Measurements from ENCODE around the gene PPP6R1.

The PPP6R1 gene

DNA sequence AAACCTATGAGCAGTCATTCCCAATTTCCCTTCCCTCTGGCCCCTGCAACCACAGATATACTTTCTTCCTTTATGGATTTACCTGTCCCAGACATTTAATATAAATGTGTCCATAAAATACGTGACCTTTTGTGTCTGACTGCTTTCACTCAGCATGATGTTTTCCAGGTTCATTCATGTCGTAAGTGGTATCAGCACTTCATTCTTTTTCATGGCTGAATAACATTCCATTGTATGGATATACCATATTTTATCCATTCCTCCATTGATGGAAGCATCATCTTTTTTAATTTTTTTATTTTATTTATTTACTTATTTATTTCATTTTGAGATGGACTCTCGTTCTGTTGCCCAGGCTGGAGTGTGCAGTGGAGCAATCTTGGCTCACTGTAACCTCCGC, 8.0 kb upstream of the PPP6R1 start:
- in situ Hi-C loops (cut with MboI; ENCODE audit: low sequenced_read_pairs, unreplicated experiment), result no loop called here
- DNase-seq (ENCODE audit: low spot score), result no peak
- TF ChIP-seq CTCF (IDR thresholded peaks at IDR 0.05; ENCODE audit: borderline replicate concordance, control extremely low read depth, extremely low read depth, insufficient read depth, missing control alignments), result no peak

- DNase-seq (ENCODE audit: low spot score), result no peak
- in situ Hi-C loops (cut with MboI; ENCODE audit: low sequenced_read_pairs, unreplicated experiment), result no loop called here
Observed at GRCh38 chr19:55266404-55266803, 7.6 kb upstream of the PPP6R1 start.

GRCh38 chr19:55265723-55266386, 7.0 kb upstream of the PPP6R1 start:
- TF ChIP-seq CTCF (IDR thresholded peaks at IDR 0.05; ENCODE audit: borderline replicate concordance, control extremely low read depth, extremely low read depth, insufficient read depth, missing control alignments), result no peak
- in situ Hi-C loops (cut with MboI; ENCODE audit: low sequenced_read_pairs, unreplicated experiment), result no loop called here
- no peak for DNase-seq (ENCODE audit: low spot score)

More at GRCh38 chr19:55266404-55266803, 7.6 kb upstream of the PPP6R1 start:
- TF ChIP-seq CTCF (IDR thresholded peaks at IDR 0.05; ENCODE audit: borderline replicate concordance, control extremely low read depth, extremely low read depth, insufficient read depth, missing control alignments), result no peak

- in situ Hi-C loops (cut with MboI; ENCODE audit: low sequenced_read_pairs, unreplicated experiment), result no loop called here
- no peak for TF ChIP-seq CTCF (IDR thresholded peaks at IDR 0.05; ENCODE audit: borderline replicate concordance, control extremely low read depth, extremely low read depth, insufficient read depth, missing control alignments)
- no peak for DNase-seq (ENCODE audit: low spot score)
Observed at GRCh38 chr19:55265173-55265572, 6.4 kb upstream of the PPP6R1 start.

DNA sequence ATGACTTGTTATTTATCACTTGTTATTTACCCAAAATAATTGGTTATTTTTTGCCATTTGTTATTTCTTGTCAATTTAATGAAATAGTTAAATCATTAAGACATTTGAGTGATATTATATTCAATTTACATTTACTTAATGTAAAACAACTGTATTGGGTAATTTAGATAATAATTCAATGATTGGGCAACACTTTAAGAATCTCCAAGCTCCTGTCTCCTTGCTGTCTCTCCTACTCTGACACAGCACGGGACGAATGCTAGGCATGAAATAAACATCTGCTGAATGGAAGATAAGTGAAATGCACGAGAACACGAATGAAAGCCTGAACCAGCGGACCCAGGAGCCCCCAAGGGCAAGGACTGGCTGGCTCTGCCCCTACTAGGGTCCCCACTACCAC, 5.7 kb upstream of the PPP6R1 start:
- in situ Hi-C loops (cut with MboI; ENCODE audit: low sequenced_read_pairs, unreplicated experiment), result no loop called here
- no peak for DNase-seq (ENCODE audit: low spot score)
- no peak for TF ChIP-seq CTCF (IDR thresholded peaks at IDR 0.05; ENCODE audit: borderline replicate concordance, control extremely low read depth, extremely low read depth, insufficient read depth, missing control alignments)

DNA sequence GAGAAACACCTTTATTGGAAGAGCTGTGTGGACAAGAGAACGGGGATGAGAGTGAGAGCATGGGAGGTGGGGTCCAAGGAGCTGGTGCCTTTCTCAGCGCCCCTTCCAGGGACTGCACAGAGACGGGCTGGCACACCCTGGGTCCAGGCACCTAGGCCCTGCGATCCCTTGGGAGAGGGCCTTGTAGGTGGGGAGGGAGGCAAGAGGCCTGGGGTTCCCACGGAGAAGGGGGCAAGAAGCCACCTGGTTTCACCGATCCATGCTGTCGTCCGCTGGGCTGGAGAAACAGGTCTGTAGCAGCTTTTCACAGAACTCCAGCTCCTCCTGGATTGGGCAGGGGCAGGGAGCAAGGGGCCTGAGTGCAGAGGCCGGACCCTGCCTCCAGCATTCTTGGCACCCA, 3.5 kb upstream of the PPP6R1 start:
- no peak for DNase-seq (ENCODE audit: low spot score)
- in situ Hi-C loops (cut with MboI; ENCODE audit: low sequenced_read_pairs, unreplicated experiment), result no loop called here
- TF ChIP-seq CTCF (IDR thresholded peaks at IDR 0.05; ENCODE audit: borderline replicate concordance, control extremely low read depth, extremely low read depth, insufficient read depth, missing control alignments), result no peak
